IPS-20b (cell line): ENCODE data around the gene B3GALT2.
"Not testable (repeated sequence)": the region's sequence is repeated elsewhere in the genome, so short reads cannot be mapped to it uniquely, and the experiment has no call there.

Experiments used
- H3K27ac ChIP-seq: one replicate; pipeline ENCODE4 v1.5.1; 2013; ENCODE audit warnings: low read length
- H3K27me3 ChIP-seq: 2 replicates; pipeline ENCODE4 v1.6.1; 2013; ENCODE audit warnings: mild to moderate bottlenecking, low read length, inconsistent platforms; ENCODE audit not compliant: insufficient read depth
- H3K36me3 ChIP-seq: 2 replicates; pipeline ENCODE4 v1.6.1; 2013; ENCODE audit warnings: low read depth, mild to moderate bottlenecking, inconsistent platforms, low read length, moderate library complexity; ENCODE audit not compliant: insufficient read depth
- H3K4me1 ChIP-seq: 2 replicates; pipeline ENCODE4 v1.6.1; 2013; ENCODE audit warnings: mild to moderate bottlenecking, control low read depth, inconsistent platforms, low read length, moderate library complexity; ENCODE audit not compliant: insufficient read depth
- H3K4me3 ChIP-seq: 2 replicates; pipeline ENCODE4 v1.5.1; 2013; ENCODE audit warnings: mild to moderate bottlenecking, low read length, inconsistent platforms
- H3K9ac ChIP-seq: 2 replicates; pipeline ENCODE4 v1.6.1; 2013; ENCODE audit warnings: low read depth, mild to moderate bottlenecking, inconsistent platforms, low read length, moderate library complexity
- H3K9me3 ChIP-seq: 2 replicates; pipeline ENCODE4 v1.6.1; 2013; ENCODE audit warnings: mild to moderate bottlenecking, low read depth, low read length, inconsistent platforms; ENCODE audit not compliant: insufficient read depth

Gene B3GALT2

DNA sequence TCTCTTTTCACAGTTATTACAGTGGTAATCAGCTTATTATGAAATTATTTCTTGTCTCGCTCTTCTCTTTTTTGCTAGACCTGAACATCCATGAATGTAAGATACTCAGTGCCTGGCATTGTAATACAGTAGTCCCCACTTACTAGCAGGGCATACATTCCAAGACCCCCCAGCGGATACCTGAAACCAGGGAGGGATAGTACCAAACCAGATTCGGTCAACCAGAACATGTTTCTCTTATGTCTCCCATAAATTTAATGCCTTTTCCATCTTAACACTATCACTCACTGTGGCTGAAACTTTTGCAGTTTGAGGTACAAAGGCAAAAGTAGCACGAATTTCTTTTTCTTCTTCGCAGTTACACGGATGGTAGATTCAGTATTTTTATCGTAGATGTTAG lies 24.6 kb upstream of the B3GALT2 start:
- Histone ChIP-seq H3K4me3 (no peak overlapping the region), H3K27ac (no peak overlapping the region), H3K27me3 (no peaks in the 10 kb centered on the region), H3K4me1 (peaks cover 2% of the 10 kb centered on the region; the same call in 1 of the 2 replicates), H3K36me3 (peaks cover 43% of the 10 kb centered on the region), H3K9ac (no peak overlapping the region), H3K9me3 (peaks cover 11% of the 10 kb centered on the region; the same call in 1 of the 2 replicates)

DNA sequence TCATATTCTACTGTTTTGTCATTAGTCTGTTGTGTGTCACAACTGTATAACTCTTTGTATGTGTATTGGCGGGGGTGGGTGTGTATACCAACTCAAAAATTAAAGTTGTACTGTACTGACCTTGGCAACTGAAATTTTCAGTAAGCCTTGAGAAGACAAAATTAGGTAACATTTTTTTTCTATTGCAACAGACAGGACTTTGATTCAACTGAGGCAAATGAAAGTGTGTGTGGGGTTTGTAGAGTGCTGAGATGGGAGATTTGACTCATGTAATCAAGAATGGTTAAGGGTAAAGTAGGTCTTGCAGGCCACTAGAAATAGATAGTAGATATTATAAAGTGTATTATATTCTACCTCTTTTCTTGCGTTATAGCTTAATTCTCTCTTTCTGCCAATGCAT lies 14.6 kb upstream of the B3GALT2 start:
- Histone ChIP-seq H3K4me1 (no peaks in the 10 kb centered on the region), H3K27ac (no peak overlapping the region), H3K36me3 (peaks cover 26% of the 10 kb centered on the region), H3K9ac (no peak overlapping the region), H3K9me3 (0 out of 2 replicates have a peak, but pooled peaks cover under 1% of the 10 kb centered on the region), H3K4me3 (no peak overlapping the region), H3K27me3 (no peaks in the 10 kb centered on the region)

DNA sequence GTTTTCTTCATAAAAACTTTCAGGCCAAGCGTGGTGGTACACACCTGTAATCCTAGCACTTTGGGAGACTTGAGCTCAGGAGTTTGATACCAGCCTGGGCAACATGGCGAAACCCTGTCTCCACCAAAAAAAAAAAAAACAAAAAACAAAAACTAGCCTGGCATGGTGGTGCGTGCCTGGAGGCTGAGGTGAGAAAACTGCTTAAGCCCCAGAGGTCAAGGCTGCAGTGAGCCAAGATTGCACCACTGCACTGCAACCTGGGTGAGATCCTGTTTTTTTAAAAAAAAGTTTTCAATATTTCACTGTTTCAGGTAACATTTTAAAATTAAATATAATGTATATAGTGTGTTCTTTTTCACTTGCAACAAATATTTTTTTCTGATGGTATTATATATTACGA lies 13.5 kb upstream of the B3GALT2 start:
- Histone ChIP-seq H3K9ac (no peak overlapping the region), H3K4me3 (no peak overlapping the region), H3K36me3 (peaks cover 15% of the 10 kb centered on the region; the same call in 1 of the 2 replicates), H3K9me3 (no peaks in the 10 kb centered on the region), H3K27me3 (no peaks in the 10 kb centered on the region), H3K27ac (no peak overlapping the region), H3K4me1 (no peaks in the 10 kb centered on the region)

DNA sequence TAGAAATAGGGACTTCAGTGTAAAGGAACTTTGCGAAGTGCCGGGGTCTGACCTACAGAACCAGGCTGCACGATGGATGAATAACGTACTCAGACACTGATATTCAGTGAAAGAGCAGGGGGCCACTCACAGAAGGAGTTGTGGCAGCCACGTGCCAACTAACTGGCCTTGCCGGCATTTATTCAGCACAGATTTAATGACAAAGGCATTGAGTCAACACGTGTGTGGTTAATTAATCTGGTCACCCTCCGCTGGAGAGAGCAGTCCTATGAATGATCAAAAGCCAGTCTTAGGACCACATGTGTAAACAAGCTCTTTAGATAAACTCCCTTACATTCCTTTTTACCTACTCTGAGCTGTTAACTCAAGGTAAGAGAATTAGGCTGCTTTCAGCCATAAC lies 6.2 kb upstream of the B3GALT2 start:
- no peak overlapping the region for H3K9ac ChIP-seq
- H3K9me3 ChIP-seq = peaks cover 12% of the 10 kb centered on the region
- no peak overlapping the region for H3K4me3 ChIP-seq
- H3K27ac ChIP-seq = no peak overlapping the region
- peaks cover 11% of the 10 kb centered on the region; the same call in 1 of the 2 replicates for H3K36me3 ChIP-seq
- no peaks in the 10 kb centered on the region for H3K4me1 ChIP-seq
- no peaks in the 10 kb centered on the region for H3K27me3 ChIP-seq

DNA sequence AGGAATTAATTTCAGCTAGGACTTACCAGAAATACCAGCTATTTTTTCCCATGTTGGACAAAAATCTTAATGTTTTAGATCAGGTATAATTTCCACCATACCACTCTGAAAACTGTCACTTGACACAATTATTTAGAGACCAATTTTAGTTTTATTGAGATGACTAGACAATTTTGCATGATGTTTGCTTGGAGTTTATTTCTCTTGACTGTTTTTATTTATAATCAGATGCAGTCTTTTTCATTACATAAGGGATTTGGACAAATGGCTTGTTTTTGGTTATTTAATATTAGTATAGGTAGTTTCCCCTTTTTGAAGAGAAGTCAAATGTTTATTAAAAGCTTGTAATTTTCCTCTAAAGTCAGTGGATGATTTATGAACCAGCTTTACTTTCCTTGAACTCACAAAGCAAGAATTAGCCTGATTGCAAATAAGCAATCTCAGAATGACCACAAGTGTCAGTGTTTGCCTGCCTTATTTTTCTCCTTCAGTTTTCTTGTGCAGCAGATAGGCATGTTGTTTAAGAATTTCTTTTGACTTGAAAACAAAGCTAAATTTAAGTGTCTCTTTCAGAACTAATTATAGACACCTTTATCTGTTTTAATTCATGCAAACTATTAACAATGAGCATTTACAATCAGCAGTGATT lies 3.8 kb upstream of the B3GALT2 start:
- H3K36me3 ChIP-seq = peaks cover 11% of the 10 kb centered on the region; the same call in 1 of the 2 replicates
- H3K4me1 ChIP-seq = peaks cover 8% of the 10 kb centered on the region
- H3K4me3 ChIP-seq = no peak overlapping the region
- H3K27ac ChIP-seq = no peak overlapping the region
- no peak overlapping the region for H3K9ac ChIP-seq
- no peaks in the 10 kb centered on the region for H3K27me3 ChIP-seq
- peaks cover 12% of the 10 kb centered on the region for H3K9me3 ChIP-seq

DNA sequence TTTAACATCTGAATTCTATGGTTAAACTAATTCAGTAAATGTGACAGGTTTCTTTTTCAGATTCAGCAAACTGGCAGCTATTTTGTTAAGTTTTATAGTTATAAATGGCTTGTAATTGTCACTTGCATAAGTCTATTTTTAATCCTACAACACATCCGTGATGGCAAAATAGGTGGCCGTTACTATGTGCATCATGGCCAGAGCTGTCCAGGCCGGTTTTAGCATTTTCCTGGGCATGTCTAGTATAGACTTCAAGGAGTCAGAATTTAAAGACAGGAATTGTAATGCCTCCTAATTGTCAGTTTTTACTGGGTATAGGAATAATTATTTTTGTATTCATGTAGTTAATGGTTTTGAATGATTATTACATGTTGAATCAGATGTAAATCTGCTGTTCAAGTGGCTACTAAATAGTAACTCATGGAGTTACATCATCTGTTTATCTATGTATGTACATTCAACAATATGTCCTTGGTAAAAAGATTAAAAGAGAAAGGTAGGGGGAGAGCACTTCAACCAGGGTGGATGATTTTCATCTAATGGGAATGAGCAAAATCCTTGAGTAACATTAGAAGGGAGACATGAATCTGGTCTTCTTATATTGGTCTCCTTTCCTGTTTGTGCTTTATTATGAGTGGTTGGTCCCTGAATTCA lies 3.2 kb upstream of the B3GALT2 start:
- Histone ChIP-seq H3K27me3 (no peaks in the 10 kb centered on the region), H3K4me3 (no peak overlapping the region), H3K27ac (no peak overlapping the region), H3K9me3 (peaks cover 12% of the 10 kb centered on the region), H3K36me3 (peaks cover 11% of the 10 kb centered on the region; the same call in 1 of the 2 replicates), H3K9ac (no peak overlapping the region), H3K4me1 (peaks cover 8% of the 10 kb centered on the region)

DNA sequence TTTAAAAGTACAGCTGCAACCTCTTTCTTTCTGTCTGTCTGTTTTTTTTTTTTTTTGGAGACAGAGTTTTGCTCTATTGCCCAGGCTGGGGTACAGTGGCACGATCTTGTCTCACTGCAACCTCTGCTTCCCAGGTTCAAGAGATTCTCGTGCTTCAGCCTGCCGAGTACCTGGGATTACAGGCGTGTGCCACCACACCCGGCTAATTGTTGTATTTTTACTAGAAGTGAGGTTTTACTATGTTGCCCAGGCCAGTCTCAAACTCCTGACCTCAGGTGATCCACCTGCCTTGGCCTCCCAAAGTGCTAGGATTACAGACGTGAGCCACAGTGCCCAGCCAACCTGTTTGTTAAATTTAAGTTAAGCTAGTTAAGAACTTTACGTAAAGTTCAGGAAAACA lies 2.5 kb upstream of the B3GALT2 start:
- H3K27me3 ChIP-seq, H3K4me1 ChIP-seq, H3K27ac ChIP-seq, H3K9ac ChIP-seq, H3K4me3 ChIP-seq: not testable (repeated sequence)
- Histone ChIP-seq H3K9me3 (peaks cover 12% of the 10 kb centered on the region), H3K36me3 (peaks cover 11% of the 10 kb centered on the region; the same call in 1 of the 2 replicates)

DNA sequence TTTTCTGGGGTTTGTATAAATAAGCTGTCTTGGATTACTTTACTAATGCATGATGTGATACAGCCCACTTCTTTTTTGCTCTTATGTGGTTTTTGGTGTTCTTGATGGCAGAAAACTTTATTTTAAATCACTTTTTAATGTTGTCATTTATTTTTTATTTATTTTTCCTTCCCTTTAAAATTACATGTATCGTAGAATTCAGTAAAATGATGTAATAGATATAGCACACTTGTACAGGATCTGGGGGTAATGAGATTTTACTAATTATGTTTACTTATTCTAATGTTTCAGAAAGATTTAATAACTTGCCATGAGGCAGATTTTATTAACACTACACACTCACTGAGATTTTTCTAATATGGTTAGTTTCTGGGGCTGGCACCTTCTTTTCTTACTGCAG lies 701 bp upstream of the B3GALT2 start:
- Histone ChIP-seq H3K27ac (no peak overlapping the region), H3K4me3 (no peak overlapping the region), H3K4me1 (peaks cover 8% of the 10 kb centered on the region), H3K9ac (no peak overlapping the region), H3K9me3 (peaks cover 2% of the 10 kb centered on the region; the same call in 1 of the 2 replicates), H3K36me3 (0 out of 2 replicates have a peak, but pooled peaks cover under 1% of the 10 kb centered on the region), H3K27me3 (no peaks in the 10 kb centered on the region)

DNA sequence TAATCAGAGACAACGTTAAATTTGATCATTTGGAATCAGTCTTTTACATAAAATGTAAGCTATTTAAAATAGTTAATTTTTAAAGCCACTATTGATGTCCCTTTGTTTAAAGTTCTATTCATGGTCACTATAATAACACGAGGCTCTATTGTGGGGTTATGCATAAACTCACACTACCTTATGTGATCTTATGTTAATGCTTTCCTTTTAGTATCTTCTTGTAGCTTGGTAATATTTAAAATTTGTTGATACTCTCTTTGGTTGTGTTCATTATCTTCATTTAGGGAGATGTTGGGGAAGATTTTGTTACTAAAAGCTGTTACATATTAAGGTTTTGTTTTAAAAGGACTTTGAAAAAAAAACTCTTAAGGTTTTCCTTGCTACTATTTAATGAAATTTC lies 1.2 kb downstream of the B3GALT2 start:
- Histone ChIP-seq H3K9ac (no peak overlapping the region), H3K4me1 (peaks cover 8% of the 10 kb centered on the region), H3K4me3 (no peak overlapping the region)

DNA sequence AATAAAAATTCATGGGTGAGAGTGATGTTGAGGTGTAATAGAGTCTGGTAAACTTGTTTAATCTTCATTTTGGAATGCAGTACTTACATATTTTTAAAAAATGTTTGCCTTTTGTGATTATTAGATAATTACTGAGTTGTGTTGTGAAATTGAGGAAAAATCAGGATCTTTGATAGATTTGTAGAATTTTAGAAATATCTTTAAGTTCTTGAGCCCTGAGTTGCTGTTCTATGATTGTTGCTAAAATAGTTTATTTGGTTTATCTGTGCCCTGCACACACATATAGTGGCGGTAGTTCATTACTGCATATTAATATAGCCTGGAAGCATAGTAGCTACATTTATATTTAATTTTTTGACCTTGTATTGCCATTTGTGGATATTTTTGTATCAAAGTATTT lies 1.6 kb downstream of the B3GALT2 start:
- H3K9ac ChIP-seq = no peak overlapping the region
- H3K27me3 ChIP-seq = no peaks in the 10 kb centered on the region
- H3K27ac ChIP-seq = no peak overlapping the region
- no peaks in the 10 kb centered on the region for H3K9me3 ChIP-seq
- no peak overlapping the region for H3K4me3 ChIP-seq
- H3K4me1 ChIP-seq = peaks cover 8% of the 10 kb centered on the region
- no peaks in the 10 kb centered on the region for H3K36me3 ChIP-seq

More for the DNA sequence above, 1.2 kb downstream of the B3GALT2 start:
- no peaks in the 10 kb centered on the region for H3K36me3 ChIP-seq
- no peaks in the 10 kb centered on the region for H3K27me3 ChIP-seq
- no peaks in the 10 kb centered on the region for H3K9me3 ChIP-seq
- H3K27ac ChIP-seq = no peak overlapping the region

DNA sequence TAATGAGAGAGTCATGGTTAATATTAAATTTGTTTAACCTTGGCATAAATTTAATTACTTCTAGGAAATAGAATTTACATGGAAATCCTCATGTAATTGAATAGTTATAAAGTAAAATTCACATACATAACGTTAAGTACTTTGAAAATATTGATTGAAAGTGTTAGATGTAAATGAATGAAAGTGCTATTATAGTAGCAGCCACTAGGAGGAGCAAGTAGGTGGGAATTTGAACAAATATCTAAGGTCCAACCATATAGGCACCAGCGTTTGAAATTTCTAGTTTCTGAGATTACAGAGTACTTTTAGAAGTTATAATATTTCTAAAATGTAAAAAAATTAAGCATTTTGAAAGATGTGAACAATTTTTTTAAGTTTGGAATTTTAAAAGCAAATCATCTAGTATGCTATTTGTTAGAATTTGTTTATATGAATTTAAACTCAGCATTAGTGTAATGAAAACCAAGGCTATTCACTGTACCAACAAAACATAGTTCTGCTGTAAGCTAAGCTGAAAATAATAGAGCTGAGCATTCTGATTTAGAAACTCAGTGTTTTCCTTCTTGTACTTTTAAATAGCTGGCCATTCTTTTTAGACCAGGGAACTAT lies 3.3 kb downstream of the B3GALT2 start:
- Histone ChIP-seq H3K4me1 (peaks cover 8% of the 10 kb centered on the region), H3K4me3 (no peak overlapping the region), H3K36me3 (no peaks in the 10 kb centered on the region), H3K27ac (no peak overlapping the region), H3K9ac (no peak overlapping the region), H3K27me3 (no peaks in the 10 kb centered on the region), H3K9me3 (no peaks in the 10 kb centered on the region)

DNA sequence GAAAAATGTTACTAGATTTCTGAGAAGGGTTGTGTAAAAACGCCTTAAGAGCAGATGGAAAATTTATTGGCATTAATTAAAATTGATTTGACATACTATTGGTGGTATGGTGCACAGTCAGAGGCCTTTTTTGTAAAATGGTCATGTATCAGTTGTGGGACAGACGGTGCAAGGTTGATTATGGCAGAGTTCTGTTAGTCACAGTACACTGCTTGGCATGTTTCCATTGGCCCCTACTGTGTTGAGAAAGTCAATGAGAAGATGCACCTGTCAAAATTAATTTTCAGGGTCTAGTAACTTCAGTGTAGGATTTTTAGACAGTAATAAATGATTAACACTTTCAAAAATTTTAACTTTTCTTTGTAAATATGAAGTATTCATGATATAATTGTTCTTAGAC lies 4.4 kb downstream of the B3GALT2 start:
- H3K4me1 ChIP-seq = peaks cover 8% of the 10 kb centered on the region
- H3K4me3 ChIP-seq = no peak overlapping the region
- no peaks in the 10 kb centered on the region for H3K9me3 ChIP-seq
- no peak overlapping the region for H3K27ac ChIP-seq
- no peaks in the 10 kb centered on the region for H3K36me3 ChIP-seq
- H3K9ac ChIP-seq = no peak overlapping the region
- H3K27me3 ChIP-seq = no peaks in the 10 kb centered on the region
